T-helper 1 cell treated with Interleukin-12 subunit alpha and Interleukin-12 subunit beta and Interleukin-4 antibody, amounts not matched to agents 30 μg/mL and 1 μg/mL, for 36 hours (primary cell): ENCODE measurements around the gene LNX2.

Experiments used
- H3K27ac Mint-ChIP-seq: one replicate; pipeline ENCODE4 v1.8.0; 2021; ENCODE audit warnings: mild to moderate bottlenecking, mixed read lengths
- H3K27me3 Mint-ChIP-seq: one replicate; pipeline ENCODE4 v1.8.0; 2021; ENCODE audit warnings: low read depth, mixed read lengths
- H3K36me3 Mint-ChIP-seq: one replicate; pipeline ENCODE4 v1.8.0; 2021; ENCODE audit warnings: low read depth, mixed read lengths
- H3K4me1 Mint-ChIP-seq: one replicate; pipeline ENCODE4 v1.8.0; 2021; ENCODE audit warnings: low read depth, mixed read lengths
- H3K4me3 Mint-ChIP-seq: one replicate; pipeline ENCODE4 v1.8.0; 2021; ENCODE audit warnings: mild to moderate bottlenecking, moderate library complexity, mixed read lengths
- H3K9me3 Mint-ChIP-seq: one replicate; pipeline ENCODE4 v1.8.0; 2021; ENCODE audit warnings: mixed read lengths

Gene LNX2

GRCh38 chr13:27578121-27579030, 42.0 kb downstream of the LNX2 start:
- Mint-ChIP-seq H3K36me3 (peaks cover 7% of the 10 kb centered on the region), H3K4me3 (no peak overlapping the region), H3K27ac (no peak overlapping the region), H3K27me3 (no peaks in the 10 kb centered on the region), H3K4me1 (peaks cover 3% of the 10 kb centered on the region), H3K9me3 (no peaks in the 10 kb centered on the region)

GRCh38 chr13:27574661-27575060, 45.7 kb downstream of the LNX2 start:
- Mint-ChIP-seq H3K4me1 (peaks cover 8% of the 10 kb centered on the region), H3K27ac (no peak overlapping the region), H3K4me3 (no peak overlapping the region), H3K9me3 (no peaks in the 10 kb centered on the region), H3K27me3 (no peaks in the 10 kb centered on the region), H3K36me3 (peaks cover 5% of the 10 kb centered on the region)

- no peak overlapping the region for H3K27ac Mint-ChIP-seq
- H3K27me3 Mint-ChIP-seq, result no peaks in the 10 kb centered on the region
- peaks cover 6% of the 10 kb centered on the region for H3K36me3 Mint-ChIP-seq
- H3K9me3 Mint-ChIP-seq, result no peaks in the 10 kb centered on the region
- peaks cover 8% of the 10 kb centered on the region for H3K4me1 Mint-ChIP-seq
- no peak overlapping the region for H3K4me3 Mint-ChIP-seq
Measured at GRCh38 chr13:27573265-27573664, 47.1 kb downstream of the LNX2 start.

- Mint-ChIP-seq H3K27me3 (no peaks in the 10 kb centered on the region), H3K4me3 (no peak overlapping the region), H3K27ac (no peak overlapping the region), H3K9me3 (no peaks in the 10 kb centered on the region), H3K36me3 (peaks cover 6% of the 10 kb centered on the region), H3K4me1 (peaks cover 8% of the 10 kb centered on the region)
Measured at GRCh38 chr13:27572234-27572901, 48.0 kb downstream of the LNX2 start.

GRCh38 chr13:27570906-27571305, 49.4 kb downstream of the LNX2 start:
- Mint-ChIP-seq H3K36me3 (peaks cover 6% of the 10 kb centered on the region), H3K4me3 (no peak overlapping the region), H3K4me1 (peaks cover 8% of the 10 kb centered on the region), H3K27ac (no peak overlapping the region), H3K9me3 (no peaks in the 10 kb centered on the region), H3K27me3 (no peaks in the 10 kb centered on the region)

GRCh38 chr13:27569405-27569804, 50.9 kb downstream of the LNX2 start:
- Mint-ChIP-seq H3K27me3 (no peaks in the 10 kb centered on the region), H3K4me3 (no peak overlapping the region), H3K4me1 (peaks cover 8% of the 10 kb centered on the region), H3K27ac (no peak overlapping the region), H3K9me3 (no peaks in the 10 kb centered on the region), H3K36me3 (peaks cover 4% of the 10 kb centered on the region)

GRCh38 chr13:27565818-27566217, 54.5 kb downstream of the LNX2 start:
- peaks cover 1% of the 10 kb centered on the region for H3K36me3 Mint-ChIP-seq
- no peaks in the 10 kb centered on the region for H3K9me3 Mint-ChIP-seq
- H3K4me1 Mint-ChIP-seq, result no peaks in the 10 kb centered on the region

GRCh38 chr13:27562457-27562856, 57.9 kb downstream of the LNX2 start:
- H3K9me3 Mint-ChIP-seq, result no peaks in the 10 kb centered on the region
- no peaks in the 10 kb centered on the region for H3K36me3 Mint-ChIP-seq
- H3K27me3 Mint-ChIP-seq, result no peaks in the 10 kb centered on the region
- H3K27ac Mint-ChIP-seq, result no peak overlapping the region
- H3K4me1 Mint-ChIP-seq, result peaks cover 4% of the 10 kb centered on the region
- no peak overlapping the region for H3K4me3 Mint-ChIP-seq

More at GRCh38 chr13:27565818-27566217, 54.5 kb downstream of the LNX2 start:
- Mint-ChIP-seq H3K27ac (no peak overlapping the region), H3K4me3 (no peak overlapping the region), H3K27me3 (no peaks in the 10 kb centered on the region)

- H3K27me3 Mint-ChIP-seq, result no peaks in the 10 kb centered on the region
- H3K9me3 Mint-ChIP-seq, result no peaks in the 10 kb centered on the region
- H3K36me3 Mint-ChIP-seq, result peaks cover 10% of the 10 kb centered on the region
- no peak overlapping the region for H3K27ac Mint-ChIP-seq
- H3K4me3 Mint-ChIP-seq, result no peak overlapping the region
- H3K4me1 Mint-ChIP-seq, result peaks cover 4% of the 10 kb centered on the region
Measured at GRCh38 chr13:27559719-27560118, 60.6 kb downstream of the LNX2 start.

- H3K27me3 Mint-ChIP-seq, result no peaks in the 10 kb centered on the region
- peaks cover 10% of the 10 kb centered on the region for H3K36me3 Mint-ChIP-seq
- no peak overlapping the region for H3K4me3 Mint-ChIP-seq
- H3K9me3 Mint-ChIP-seq, result no peaks in the 10 kb centered on the region
- H3K4me1 Mint-ChIP-seq, result peaks cover 4% of the 10 kb centered on the region
- H3K27ac Mint-ChIP-seq, result no peak overlapping the region
Measured at GRCh38 chr13:27556109-27556508, 64.2 kb downstream of the LNX2 start.

- H3K9me3 Mint-ChIP-seq, result no peaks in the 10 kb centered on the region
- no peak overlapping the region for H3K27ac Mint-ChIP-seq
- no peaks in the 10 kb centered on the region for H3K4me1 Mint-ChIP-seq
- no peak overlapping the region for H3K4me3 Mint-ChIP-seq
- H3K36me3 Mint-ChIP-seq, result peaks cover 13% of the 10 kb centered on the region
- H3K27me3 Mint-ChIP-seq, result no peaks in the 10 kb centered on the region
Measured at GRCh38 chr13:27551562-27551961, 68.8 kb downstream of the LNX2 start.

- Mint-ChIP-seq H3K36me3 (peaks cover 9% of the 10 kb centered on the region), H3K27ac (no peak overlapping the region), H3K9me3 (no peaks in the 10 kb centered on the region), H3K27me3 (no peaks in the 10 kb centered on the region), H3K4me3 (no peak overlapping the region), H3K4me1 (no peaks in the 10 kb centered on the region)
Measured at GRCh38 chr13:27549406-27549981, 70.8 kb downstream of the LNX2 start.

- no peak overlapping the region for H3K4me3 Mint-ChIP-seq
- peaks cover 1% of the 10 kb centered on the region for H3K4me1 Mint-ChIP-seq
Measured at GRCh38 chr13:27542220-27542619, 78.1 kb downstream of the LNX2 start.

GRCh38 chr13:27541386-27541785, 78.9 kb downstream of the LNX2 start:
- H3K36me3 Mint-ChIP-seq, result peaks cover 4% of the 10 kb centered on the region
- no peak overlapping the region for H3K27ac Mint-ChIP-seq
- no peaks in the 10 kb centered on the region for H3K9me3 Mint-ChIP-seq
- H3K4me1 Mint-ChIP-seq, result peaks cover 1% of the 10 kb centered on the region
- no peaks in the 10 kb centered on the region for H3K27me3 Mint-ChIP-seq
- H3K4me3 Mint-ChIP-seq, result no peak overlapping the region

More at GRCh38 chr13:27542220-27542619, 78.1 kb downstream of the LNX2 start:
- H3K36me3 Mint-ChIP-seq, result peaks cover 4% of the 10 kb centered on the region
- no peaks in the 10 kb centered on the region for H3K27me3 Mint-ChIP-seq
- no peaks in the 10 kb centered on the region for H3K9me3 Mint-ChIP-seq
- H3K27ac Mint-ChIP-seq, result no peak overlapping the region
